ENCODE data around the gene RORC.
"Not testable (repeated sequence)": the region's sequence is repeated elsewhere in the genome, so short reads cannot be mapped to it uniquely, and the experiment has no call there.

Gene RORC

GRCh38 chr1:151831605-151832004 lies at the start of gene RORC:
RORC (minus strand) TSS chr1:151831802; CDS start chr1:151831764, 38 bp downstream.
- H3K27ac Mint-ChIP-seq: no peak within 1 kb of the TSS
- no peak for DNase-seq
- H3K36me3 Mint-ChIP-seq: no peaks in the 10 kb centered on the region
- peaks cover 81% of the 10 kb centered on the region for H3K4me1 Mint-ChIP-seq
- H3K27me3 Mint-ChIP-seq: peaks cover 8% of the 10 kb centered on the region
- no peaks in the 10 kb centered on the region for H3K9me3 Mint-ChIP-seq
- H3K4me3 Mint-ChIP-seq: no peak within 1 kb of the TSS
- CTCF ChIA-PET: interaction anchor here (0.9 kb wide), 1 partner anchor 67 kb away, joined by 3 read pairs; no protein-coding TSS in a partner anchor

- no peak overlapping the region for H3K4me3 Mint-ChIP-seq
- H3K27ac Mint-ChIP-seq: no peak overlapping the region
- H3K9me3 Mint-ChIP-seq: no peaks in the 10 kb centered on the region
- no peaks in the 10 kb centered on the region for H3K27me3 Mint-ChIP-seq
- H3K36me3 Mint-ChIP-seq: peaks cover 29% of the 10 kb centered on the region
- DNase-seq: no peak
- CTCF ChIA-PET: interaction anchor here (0.7 to 1.2 kb wide), 2 partner anchors 12 to 209 kb away, joined by 3 read pairs; no protein-coding TSS in a partner anchor
- H3K4me1 Mint-ChIP-seq: peaks cover 6% of the 10 kb centered on the region
Observed at GRCh38 chr1:151875419-151876097, 44.0 kb upstream of the RORC start.

- H3K9me3 Mint-ChIP-seq, H3K4me3 Mint-ChIP-seq, DNase-seq, H3K27ac Mint-ChIP-seq, CTCF ChIA-PET, H3K27me3 Mint-ChIP-seq, H3K4me1 Mint-ChIP-seq: not testable (repeated sequence)
- H3K36me3 Mint-ChIP-seq: peaks cover 27% of the 10 kb centered on the region
Observed at GRCh38 chr1:151872776-151873175, 41.2 kb upstream of the RORC start.

GRCh38 chr1:151871284-151872030 lies 39.9 kb upstream of the RORC start:
- H3K36me3 Mint-ChIP-seq: peaks cover 22% of the 10 kb centered on the region
- H3K4me3 Mint-ChIP-seq: no peak overlapping the region
- CTCF ChIA-PET: interaction anchor here (1.7 kb wide), 1 partner anchor 16 kb away, joined by 5 read pairs; no protein-coding TSS in a partner anchor
- H3K27me3 Mint-ChIP-seq: peaks cover 8% of the 10 kb centered on the region
- no peak overlapping the region for H3K27ac Mint-ChIP-seq
- H3K9me3 Mint-ChIP-seq: no peaks in the 10 kb centered on the region
- no peak for DNase-seq
- H3K4me1 Mint-ChIP-seq: peaks cover 6% of the 10 kb centered on the region

GRCh38 chr1:151868486-151868885 lies 36.9 kb upstream of the RORC start:
- H3K27ac Mint-ChIP-seq: no peak overlapping the region
- H3K9me3 Mint-ChIP-seq: no peaks in the 10 kb centered on the region
- no peak for DNase-seq
- CTCF ChIA-PET: no interaction called here
- peaks cover 15% of the 10 kb centered on the region for H3K27me3 Mint-ChIP-seq
- no peaks in the 10 kb centered on the region for H3K4me1 Mint-ChIP-seq
- H3K36me3 Mint-ChIP-seq: peaks cover 6% of the 10 kb centered on the region
- H3K4me3 Mint-ChIP-seq: no peak overlapping the region

- Mint-ChIP-seq H3K4me1 (no peaks in the 10 kb centered on the region), H3K27ac (no peak overlapping the region), H3K4me3 (no peak overlapping the region), H3K27me3 (peaks cover 16% of the 10 kb centered on the region), H3K9me3 (no peaks in the 10 kb centered on the region), H3K36me3 (peaks cover under 1% of the 10 kb centered on the region)
- CTCF ChIA-PET: no interaction called here
- DNase-seq: no peak
Observed at GRCh38 chr1:151867765-151868411, 36.3 kb upstream of the RORC start.

GRCh38 chr1:151867321-151867720 lies 35.7 kb upstream of the RORC start:
- Mint-ChIP-seq H3K9me3 (no peaks in the 10 kb centered on the region), H3K4me1 (no peaks in the 10 kb centered on the region), H3K27ac (no peak overlapping the region), H3K36me3 (no peaks in the 10 kb centered on the region), H3K27me3 (peaks cover 21% of the 10 kb centered on the region), H3K4me3 (no peak overlapping the region)
- DNase-seq: no peak
- CTCF ChIA-PET: no interaction called here

GRCh38 chr1:151864411-151864810 lies 32.8 kb upstream of the RORC start:
- peaks cover 34% of the 10 kb centered on the region for H3K27me3 Mint-ChIP-seq
- H3K36me3 Mint-ChIP-seq: no peaks in the 10 kb centered on the region
- CTCF ChIA-PET: interaction anchor here (0.5 kb wide), 1 partner anchor 56 kb away, joined by 3 read pairs; no protein-coding TSS in a partner anchor
- H3K9me3 Mint-ChIP-seq: no peaks in the 10 kb centered on the region
- no peak for DNase-seq
- no peak overlapping the region for H3K27ac Mint-ChIP-seq
- no peak overlapping the region for H3K4me3 Mint-ChIP-seq
- H3K4me1 Mint-ChIP-seq: no peaks in the 10 kb centered on the region

GRCh38 chr1:151862604-151863003 lies 31.0 kb upstream of the RORC start:
- Mint-ChIP-seq H3K4me1 (no peaks in the 10 kb centered on the region), H3K4me3 (no peak overlapping the region), H3K9me3 (no peaks in the 10 kb centered on the region), H3K27ac (no peak overlapping the region), H3K27me3 (peaks cover 35% of the 10 kb centered on the region), H3K36me3 (no peaks in the 10 kb centered on the region)
- CTCF ChIA-PET: no interaction called here
- DNase-seq: no peak

GRCh38 chr1:151860504-151861187 lies 29.0 kb upstream of the RORC start:
- no peak overlapping the region for H3K4me3 Mint-ChIP-seq
- H3K27me3 Mint-ChIP-seq: peaks cover 40% of the 10 kb centered on the region
- CTCF ChIA-PET: no interaction called here
- H3K4me1 Mint-ChIP-seq: no peaks in the 10 kb centered on the region
- no peak for DNase-seq
- H3K9me3 Mint-ChIP-seq: no peaks in the 10 kb centered on the region
- H3K27ac Mint-ChIP-seq: no peak overlapping the region
- no peaks in the 10 kb centered on the region for H3K36me3 Mint-ChIP-seq

GRCh38 chr1:151859891-151860293 lies 28.3 kb upstream of the RORC start:
- H3K27me3 Mint-ChIP-seq: peaks cover 34% of the 10 kb centered on the region

GRCh38 chr1:151858886-151859665 lies 27.5 kb upstream of the RORC start:
- CTCF ChIA-PET: interaction anchor here (1.0 kb wide), 1 partner anchor 166 kb away, joined by 3 read pairs; no protein-coding TSS in a partner anchor
- H3K4me1 Mint-ChIP-seq: no peaks in the 10 kb centered on the region

More at GRCh38 chr1:151859891-151860293, 28.3 kb upstream of the RORC start:
- H3K9me3 Mint-ChIP-seq: no peaks in the 10 kb centered on the region
- CTCF ChIA-PET: interaction anchor here (1.0 kb wide), 1 partner anchor 166 kb away, joined by 3 read pairs; no protein-coding TSS in a partner anchor
- H3K36me3 Mint-ChIP-seq: no peaks in the 10 kb centered on the region
- no peak overlapping the region for H3K27ac Mint-ChIP-seq
- DNase-seq: no peak
- no peak overlapping the region for H3K4me3 Mint-ChIP-seq
- H3K4me1 Mint-ChIP-seq: no peaks in the 10 kb centered on the region

GRCh38 chr1:151858030-151858746 lies 26.6 kb upstream of the RORC start:
- Mint-ChIP-seq H3K27me3 (peaks cover 33% of the 10 kb centered on the region), H3K27ac (no peak overlapping the region), H3K9me3 (no peaks in the 10 kb centered on the region), H3K36me3 (no peaks in the 10 kb centered on the region), H3K4me3 (no peak overlapping the region), H3K4me1 (no peaks in the 10 kb centered on the region)
- DNase-seq: no peak
- CTCF ChIA-PET: no interaction called here

More at GRCh38 chr1:151858886-151859665, 27.5 kb upstream of the RORC start:
- no peak overlapping the region for H3K27ac Mint-ChIP-seq
- H3K36me3 Mint-ChIP-seq: no peaks in the 10 kb centered on the region
- no peak for DNase-seq
- H3K4me3 Mint-ChIP-seq: no peak overlapping the region
- H3K27me3 Mint-ChIP-seq: peaks cover 33% of the 10 kb centered on the region
- no peaks in the 10 kb centered on the region for H3K9me3 Mint-ChIP-seq
